ENCODE results near the gene RCN2. TPM values are rescaled to one million over a fixed set of nuclear protein-coding genes. Genes with fewer than 3 reads are reported as not detected.
"Not testable (repeated sequence)": the region's sequence is repeated elsewhere in the genome, so short reads cannot be mapped to it uniquely, and the experiment has no call there.

The RCN2 gene, protein sequence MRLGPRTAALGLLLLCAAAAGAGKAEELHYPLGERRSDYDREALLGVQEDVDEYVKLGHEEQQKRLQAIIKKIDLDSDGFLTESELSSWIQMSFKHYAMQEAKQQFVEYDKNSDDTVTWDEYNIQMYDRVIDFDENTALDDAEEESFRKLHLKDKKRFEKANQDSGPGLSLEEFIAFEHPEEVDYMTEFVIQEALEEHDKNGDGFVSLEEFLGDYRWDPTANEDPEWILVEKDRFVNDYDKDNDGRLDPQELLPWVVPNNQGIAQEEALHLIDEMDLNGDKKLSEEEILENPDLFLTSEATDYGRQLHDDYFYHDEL
- 111 to 115 TPM (median 112 TPM) in 3 replicates for total RNA-seq

DNA sequence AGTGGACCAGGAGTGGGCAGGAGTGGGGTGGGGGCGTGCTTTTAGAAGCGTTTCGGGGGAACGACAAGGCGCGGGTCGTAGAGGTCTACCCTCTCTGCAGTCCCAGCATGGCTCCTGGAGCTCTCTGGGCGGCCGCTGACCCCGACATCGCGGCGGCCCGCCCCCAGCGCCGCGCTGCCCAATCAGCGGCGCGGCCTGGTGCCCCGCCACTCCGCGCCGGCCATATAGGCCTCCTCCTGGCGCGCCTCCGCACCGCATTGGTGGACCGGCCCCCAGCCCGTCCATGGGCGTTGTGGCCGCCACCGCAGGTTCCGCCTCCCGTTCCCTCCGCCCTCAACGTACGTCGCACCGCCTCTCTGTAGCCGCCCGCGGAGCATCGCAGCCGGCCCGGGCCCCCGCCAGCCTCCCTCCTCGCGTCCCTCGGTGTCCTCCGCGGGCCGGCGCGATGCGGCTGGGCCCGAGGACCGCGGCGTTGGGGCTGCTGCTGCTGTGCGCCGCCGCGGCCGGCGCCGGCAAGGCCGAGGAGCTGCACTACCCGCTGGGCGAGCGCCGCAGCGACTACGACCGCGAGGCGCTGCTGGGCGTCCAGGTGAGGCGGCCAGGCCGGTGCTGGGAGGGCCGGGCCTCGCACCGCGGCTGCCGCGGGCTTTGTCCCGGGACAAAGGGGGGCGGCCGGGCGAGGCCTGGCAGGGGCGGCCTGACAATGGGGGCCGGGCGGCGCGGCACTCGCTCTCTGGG lies at the start of gene RCN2:
Gene RCN2 (plus strand): TSS at position 353 of the 738 bp plus-strand sequence. CDS start 93 bp downstream, at position 446.
- peaks cover 21% of the 10 kb centered on the region for H3K4me1 Mint-ChIP-seq
- H3K27me3 Mint-ChIP-seq (ENCODE audit: low read depth): no peaks in the 10 kb centered on the region
- H3K4me3 Mint-ChIP-seq: peak within 1 kb of the TSS; percentile 78
- peaks cover 18% of the 10 kb centered on the region for H3K36me3 Mint-ChIP-seq
- no peaks in the 10 kb centered on the region for H3K9me3 Mint-ChIP-seq
- TF ChIP-seq, protein P1, sequence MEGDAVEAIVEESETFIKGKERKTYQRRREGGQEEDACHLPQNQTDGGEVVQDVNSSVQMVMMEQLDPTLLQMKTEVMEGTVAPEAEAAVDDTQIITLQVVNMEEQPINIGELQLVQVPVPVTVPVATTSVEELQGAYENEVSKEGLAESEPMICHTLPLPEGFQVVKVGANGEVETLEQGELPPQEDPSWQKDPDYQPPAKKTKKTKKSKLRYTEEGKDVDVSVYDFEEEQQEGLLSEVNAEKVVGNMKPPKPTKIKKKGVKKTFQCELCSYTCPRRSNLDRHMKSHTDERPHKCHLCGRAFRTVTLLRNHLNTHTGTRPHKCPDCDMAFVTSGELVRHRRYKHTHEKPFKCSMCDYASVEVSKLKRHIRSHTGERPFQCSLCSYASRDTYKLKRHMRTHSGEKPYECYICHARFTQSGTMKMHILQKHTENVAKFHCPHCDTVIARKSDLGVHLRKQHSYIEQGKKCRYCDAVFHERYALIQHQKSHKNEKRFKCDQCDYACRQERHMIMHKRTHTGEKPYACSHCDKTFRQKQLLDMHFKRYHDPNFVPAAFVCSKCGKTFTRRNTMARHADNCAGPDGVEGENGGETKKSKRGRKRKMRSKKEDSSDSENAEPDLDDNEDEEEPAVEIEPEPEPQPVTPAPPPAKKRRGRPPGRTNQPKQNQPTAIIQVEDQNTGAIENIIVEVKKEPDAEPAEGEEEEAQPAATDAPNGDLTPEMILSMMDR (IDR thresholded peaks at IDR 0.05; ENCODE audit: unreplicated experiment): no peak
- DNase-seq (ENCODE audit: low spot score in 2 of 2, unreplicated experiment in 2 of 2): peak; percentile 87 to 90
- peak within 1 kb of the TSS; percentile 91 for H3K27ac Mint-ChIP-seq

DNA sequence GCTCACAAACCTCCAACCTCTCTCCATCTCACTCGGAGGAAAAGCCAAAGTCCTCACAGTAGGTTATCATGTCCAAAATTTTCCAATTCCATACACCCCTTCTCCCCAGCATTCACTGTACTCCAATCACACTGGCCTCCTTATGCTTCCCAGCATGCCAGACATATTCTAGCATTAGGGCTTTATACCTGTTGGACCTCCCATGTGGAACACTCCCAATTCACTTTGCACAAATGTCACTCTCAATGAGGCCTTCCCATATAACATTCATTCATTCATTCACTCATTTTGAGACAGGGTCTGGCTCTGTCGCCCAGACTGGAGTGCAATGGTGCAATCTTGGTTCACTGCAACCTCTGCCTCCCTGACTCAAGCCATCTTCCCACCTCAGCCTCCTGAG lies 46.3 kb upstream of the RCN2 start:
- Mint-ChIP-seq H3K4me3 (no peak overlapping the region), H3K36me3 (peaks cover 42% of the 10 kb centered on the region), H3K9me3 (peaks cover 21% of the 10 kb centered on the region), H3K27me3 (ENCODE audit: low read depth) (no peaks in the 10 kb centered on the region), H3K27ac (no peak overlapping the region), H3K4me1 (no peaks in the 10 kb centered on the region)
- DNase-seq (ENCODE audit: low spot score in 2 of 2, unreplicated experiment in 2 of 2): no peak
- TF ChIP-seq, protein P1 (IDR thresholded peaks at IDR 0.05; ENCODE audit: unreplicated experiment): no peak

DNA sequence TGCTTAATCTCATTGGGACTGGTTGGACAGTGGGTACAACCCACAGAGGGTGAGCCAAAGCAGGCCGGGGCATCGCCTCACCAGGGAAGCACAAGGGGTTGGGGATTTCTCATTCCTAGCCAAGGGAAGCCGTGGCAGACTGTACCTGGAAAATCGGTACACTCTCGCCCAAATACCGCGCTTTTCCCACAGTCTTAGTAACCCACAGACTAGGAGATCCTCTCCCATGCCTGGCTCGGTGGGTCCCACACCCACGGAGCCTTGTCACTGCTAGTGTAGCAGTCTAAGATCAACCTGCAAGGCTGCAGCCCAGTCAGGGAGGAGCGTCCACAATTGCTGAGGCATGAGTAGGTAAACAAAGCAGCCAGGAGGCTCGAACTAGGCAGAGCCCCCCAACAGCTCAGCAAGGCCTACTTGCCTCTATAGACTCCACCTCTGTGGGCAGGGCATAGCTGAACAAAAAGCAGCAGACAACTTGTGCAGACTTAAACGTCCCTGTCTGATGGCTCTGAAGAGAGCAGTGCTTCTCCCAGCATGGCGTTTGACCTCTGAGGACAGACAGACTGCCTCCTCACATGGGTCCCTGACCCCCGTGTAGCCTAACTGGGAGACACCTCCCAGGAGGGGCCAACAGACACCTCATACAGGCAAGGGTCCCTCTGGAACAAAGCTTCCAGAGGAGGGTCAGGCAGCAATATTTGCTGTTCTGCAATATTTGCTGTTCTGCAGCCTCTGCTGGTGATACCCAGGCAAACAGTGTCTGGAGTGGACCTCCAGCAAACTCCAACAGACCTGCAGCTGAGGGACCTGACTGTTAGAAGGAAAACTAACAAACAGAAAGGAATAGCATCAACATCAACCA lies 44.0 kb upstream of the RCN2 start:
- H3K27ac Mint-ChIP-seq; H3K4me3 Mint-ChIP-seq; H3K27me3 Mint-ChIP-seq (ENCODE audit: low read depth); DNase-seq (ENCODE audit: low spot score in 2 of 2, unreplicated experiment in 2 of 2); H3K4me1 Mint-ChIP-seq: not testable (repeated sequence)
- H3K36me3 Mint-ChIP-seq: peaks cover 51% of the 10 kb centered on the region
- H3K9me3 Mint-ChIP-seq: peaks cover 34% of the 10 kb centered on the region

DNA sequence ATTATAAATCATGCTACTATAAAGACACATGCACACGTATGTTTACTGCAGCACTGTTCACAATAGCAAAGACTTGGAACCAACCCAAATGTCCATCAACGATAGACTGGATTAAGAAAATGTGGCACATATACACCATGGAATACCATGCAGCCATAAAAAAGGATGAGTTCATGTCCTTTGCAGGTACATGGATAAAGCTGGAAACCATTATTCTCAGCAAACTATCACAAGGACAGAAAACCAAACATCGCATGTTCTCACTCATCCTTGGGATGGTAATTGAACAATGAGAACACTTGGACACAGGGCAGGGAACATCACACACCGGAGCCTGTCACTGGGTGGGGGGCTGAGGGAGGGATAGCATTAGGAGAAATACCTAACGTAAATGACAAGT lies 38.7 kb upstream of the RCN2 start:
- not testable (repeated sequence) for H3K27ac Mint-ChIP-seq

DNA sequence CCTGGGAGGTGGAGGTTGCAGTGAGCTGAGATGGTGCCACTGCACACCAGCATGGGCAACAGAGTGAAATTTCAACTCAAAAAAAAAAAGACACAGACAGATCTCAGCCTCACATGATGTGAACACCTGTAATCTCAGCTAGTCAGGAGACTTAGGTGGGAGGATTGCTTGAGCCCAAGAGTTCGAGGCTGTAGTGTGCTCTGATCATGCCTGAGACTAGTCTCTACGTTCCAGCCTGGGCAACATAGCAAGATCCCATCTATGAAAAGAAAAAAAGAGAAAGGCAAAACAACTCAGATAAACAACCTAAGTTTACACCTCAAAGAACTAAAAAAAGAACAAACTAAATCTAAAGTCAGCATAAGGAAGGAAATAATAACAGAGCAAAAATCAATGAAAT lies 37.4 kb upstream of the RCN2 start:
- no peaks in the 10 kb centered on the region for H3K27me3 Mint-ChIP-seq (ENCODE audit: low read depth)
- H3K4me1 Mint-ChIP-seq: no peaks in the 10 kb centered on the region
- H3K36me3 Mint-ChIP-seq: peaks cover 64% of the 10 kb centered on the region
- TF ChIP-seq, protein P1 (IDR thresholded peaks at IDR 0.05; ENCODE audit: unreplicated experiment): no peak
- H3K4me3 Mint-ChIP-seq: no peak overlapping the region
- DNase-seq (ENCODE audit: low spot score in 2 of 2, unreplicated experiment in 2 of 2): no peak
- H3K9me3 Mint-ChIP-seq: peaks cover 51% of the 10 kb centered on the region
- no peak overlapping the region for H3K27ac Mint-ChIP-seq

More for the DNA sequence above, 38.7 kb upstream of the RCN2 start:
- Mint-ChIP-seq H3K36me3 (peaks cover 64% of the 10 kb centered on the region), H3K9me3 (peaks cover 52% of the 10 kb centered on the region)
- not testable (repeated sequence) for DNase-seq (ENCODE audit: low spot score in 2 of 2, unreplicated experiment in 2 of 2); H3K27me3 Mint-ChIP-seq (ENCODE audit: low read depth); H3K4me3 Mint-ChIP-seq; H3K4me1 Mint-ChIP-seq

DNA sequence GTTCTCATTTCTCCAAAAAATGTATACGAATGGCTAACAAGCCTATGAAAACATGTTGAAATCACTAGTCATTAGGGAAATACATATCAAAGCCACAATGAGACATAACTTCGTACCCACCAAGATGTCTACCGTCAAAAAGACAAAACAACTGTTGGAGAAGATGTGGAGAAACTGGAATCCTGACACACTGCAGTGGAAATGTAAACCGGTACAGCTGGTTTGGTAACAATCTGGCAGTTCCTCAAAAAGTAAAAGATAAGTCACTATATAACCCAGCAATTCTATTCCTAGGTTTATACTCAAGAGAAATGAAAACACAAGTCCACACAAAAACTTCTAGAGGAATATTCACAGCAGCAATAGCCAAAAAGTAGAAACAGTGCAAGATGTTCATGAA lies 33.4 kb upstream of the RCN2 start:
- Mint-ChIP-seq H3K27ac (no peak overlapping the region), H3K9me3 (peaks cover 27% of the 10 kb centered on the region), H3K4me3 (no peak overlapping the region), H3K36me3 (peaks cover 41% of the 10 kb centered on the region), H3K4me1 (peaks cover 3% of the 10 kb centered on the region), H3K27me3 (ENCODE audit: low read depth) (no peaks in the 10 kb centered on the region)
- no peak for DNase-seq (ENCODE audit: low spot score in 2 of 2, unreplicated experiment in 2 of 2)
- TF ChIP-seq, protein P1 (IDR thresholded peaks at IDR 0.05; ENCODE audit: unreplicated experiment): no peak

DNA sequence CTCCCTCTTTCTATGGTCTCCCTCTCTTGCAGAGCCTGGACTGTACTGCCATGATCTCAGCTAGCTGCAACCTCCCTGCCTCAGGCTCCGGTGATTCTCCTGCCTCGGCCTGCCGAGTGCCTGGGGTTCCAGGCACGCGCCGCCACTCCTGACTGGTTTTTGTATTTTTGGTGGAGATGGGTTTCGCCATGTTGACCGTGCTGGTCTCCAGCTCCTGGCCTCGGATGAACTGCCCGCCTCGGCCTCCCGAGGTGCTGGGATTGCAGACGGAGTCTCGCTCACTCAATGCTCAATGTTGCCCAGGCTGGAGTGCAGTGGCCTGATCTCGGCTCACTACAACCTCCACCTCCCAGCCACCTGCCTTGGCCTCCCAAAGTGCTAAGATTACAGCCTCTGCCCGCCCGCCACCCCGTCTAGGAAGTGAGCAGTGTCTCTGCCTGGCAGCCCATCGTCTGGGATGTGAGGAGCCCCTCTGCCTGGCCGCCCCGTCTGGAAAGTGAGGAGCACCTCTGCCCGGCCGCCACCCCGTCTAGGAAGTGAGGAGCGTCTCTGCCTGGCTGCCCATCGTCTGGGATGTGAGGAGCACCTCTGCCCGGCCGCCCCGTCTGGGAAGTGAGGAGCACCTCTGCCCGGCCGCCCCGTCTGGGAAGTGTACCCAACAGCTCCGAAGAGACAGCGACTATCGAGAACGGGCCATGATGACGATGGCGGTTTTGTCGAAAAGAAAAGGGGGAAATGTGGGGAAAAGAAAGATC lies 32.2 kb upstream of the RCN2 start:
- not testable (repeated sequence) for H3K27ac Mint-ChIP-seq; DNase-seq (ENCODE audit: low spot score in 2 of 2, unreplicated experiment in 2 of 2); H3K27me3 Mint-ChIP-seq (ENCODE audit: low read depth); H3K4me3 Mint-ChIP-seq
- peaks cover 18% of the 10 kb centered on the region for H3K9me3 Mint-ChIP-seq
- peaks cover 31% of the 10 kb centered on the region for H3K36me3 Mint-ChIP-seq
- H3K4me1 Mint-ChIP-seq: peaks cover 15% of the 10 kb centered on the region

DNA sequence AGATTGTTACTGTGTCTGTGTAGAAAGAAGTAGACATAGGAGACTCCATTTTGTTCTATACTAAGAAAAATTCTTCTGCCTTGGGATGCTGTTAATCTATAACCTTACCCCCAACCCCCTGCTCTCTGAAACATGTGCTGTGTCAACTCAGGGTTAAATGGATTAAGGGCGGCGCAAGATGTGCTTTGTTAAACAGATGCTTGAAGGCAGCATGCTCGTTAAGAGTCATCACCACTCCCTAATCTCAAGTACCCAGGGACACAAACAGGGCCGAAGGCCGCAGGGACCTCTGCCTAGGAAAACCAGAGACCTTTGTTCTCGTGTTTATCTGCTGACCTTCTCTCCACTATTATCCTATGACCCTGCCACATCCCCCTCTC lies 31.6 kb upstream of the RCN2 start:
- DNase-seq (ENCODE audit: low spot score in 2 of 2, unreplicated experiment in 2 of 2); H3K4me3 Mint-ChIP-seq; H3K27me3 Mint-ChIP-seq (ENCODE audit: low read depth); H3K27ac Mint-ChIP-seq: not testable (repeated sequence)
- Mint-ChIP-seq H3K36me3 (peaks cover 27% of the 10 kb centered on the region), H3K4me1 (peaks cover 19% of the 10 kb centered on the region), H3K9me3 (peaks cover 13% of the 10 kb centered on the region)
